CD14-positive monocyte (primary cell): Measurements from ENCODE around the gene AMTN. TPM values are rescaled to one million over a fixed set of nuclear protein-coding genes. Genes with fewer than 3 reads are reported as not detected.

Experiments
- DNase-seq, 3 donors: peaks; one replicate each; pipeline ENCODE4 v3.0.0-alpha.2; 2011 to 2022
- H2AFZ ChIP-seq: 2 replicates; pipeline ENCODE4 v1.6.0; 2012; ENCODE audit warnings: mild to moderate bottlenecking, low read depth, low read length, inconsistent platforms; ENCODE audit not compliant: insufficient read depth, poor library complexity, severe bottlenecking
- H3K27ac ChIP-seq, 2 donors: 1 replicate in 1 of 2; 2 replicates in 1 of 2; pipeline ENCODE4 v1.5.1; 2012 to 2013; ENCODE audit warnings: low read length in 2 of 2, control low read depth in 1 of 2, inconsistent platforms in 1 of 2, low read depth in 1 of 2, mild to moderate bottlenecking in 1 of 2
- H3K27me3 ChIP-seq, 2 donors: one replicate each; pipeline versions ENCODE4 v1.6.0 to v1.6.1; 2011 to 2013; ENCODE audit warnings: low read length in 2 of 2; ENCODE audit not compliant: control insufficient read depth in 2 of 2, insufficient read depth in 2 of 2
- H3K36me3 ChIP-seq, 2 donors: replicated peaks in 1 of 2; 1 replicate in 1 of 2; 2 replicates in 1 of 2; pipeline versions ENCODE4 v1.5.1 to v1.6.1; 2012 to 2013; ENCODE audit warnings: low read length in 2 of 2, control low read depth in 1 of 2, inconsistent platforms in 1 of 2, mild to moderate bottlenecking in 1 of 2; ENCODE audit not compliant: insufficient read depth in 2 of 2, control insufficient read depth in 1 of 2
- H3K4me1 ChIP-seq, 2 donors: 1 replicate in 1 of 2; 2 replicates in 1 of 2; pipeline versions ENCODE4 v1.5.1 to v1.6.1; 2012 to 2013; ENCODE audit warnings: low read length in 2 of 2, control low read depth in 1 of 2, inconsistent platforms in 1 of 2, mild to moderate bottlenecking in 1 of 2, moderate library complexity in 1 of 2; ENCODE audit not compliant: insufficient read depth in 2 of 2, control insufficient read depth in 1 of 2
- H3K4me2 ChIP-seq: replicated peaks from 2 replicates; pipeline ENCODE3; 2012; ENCODE audit warnings: low read length, moderate library complexity, mild to moderate bottlenecking; ENCODE audit not compliant: poor library complexity, severe bottlenecking; ENCODE audit errors: extremely low read depth
- H3K4me3 ChIP-seq, 3 experiments: fragments of 200-600 bp in 1 of 3; sonication (generic) in 1 of 3; replicated peaks in 1 of 3; 1 replicate in 2 of 3; 2 replicates in 1 of 3; pipeline ENCODE4 v1.5.1; 2011 to 2013; ENCODE audit warnings: low read length in 3 of 3, mild to moderate bottlenecking in 3 of 3, control low read depth in 2 of 3, low read depth in 2 of 3, inconsistent platforms in 1 of 3, moderate library complexity in 1 of 3
- H3K79me2 ChIP-seq: 2 replicates; pipeline ENCODE4 v1.6.0; 2012; ENCODE audit warnings: mild to moderate bottlenecking, control low read depth, inconsistent platforms, low read length, moderate library complexity; ENCODE audit not compliant: insufficient read depth
- H3K9ac ChIP-seq: 2 replicates; pipeline ENCODE4 v1.6.0; 2017; ENCODE audit warnings: low read length, mild to moderate bottlenecking; ENCODE audit not compliant: insufficient read depth, poor library complexity, severe bottlenecking
- H3K9me3 ChIP-seq, 2 donors: replicated peaks in 1 of 2; 1 replicate in 1 of 2; 2 replicates in 1 of 2; pipeline versions ENCODE4 v1.5.1 to v1.6.1; 2012 to 2013; ENCODE audit warnings: low read length in 2 of 2, control low read depth in 1 of 2; ENCODE audit not compliant: control insufficient read depth in 1 of 2, insufficient read depth in 1 of 2
- H4K20me1 ChIP-seq: 2 replicates; pipeline ENCODE4 v1.6.0; 2012; ENCODE audit warnings: mild to moderate bottlenecking, low read length, control low read depth, moderate library complexity; ENCODE audit not compliant: insufficient read depth
- H3K27ac Mint-ChIP-seq, 7 donors: one replicate each; pipeline ENCODE4 v1.8.0; 2020; ENCODE audit warnings: mild to moderate bottlenecking in 7 of 7, mixed read lengths in 7 of 7, moderate library complexity in 6 of 7, inconsistent platforms in 2 of 7
- H3K27me3 Mint-ChIP-seq, 3 donors: one replicate each; pipeline ENCODE4 v1.8.0; 2021 to 2022; ENCODE audit warnings: low read depth in 3 of 3, mild to moderate bottlenecking in 3 of 3, mixed read lengths in 3 of 3, moderate library complexity in 3 of 3, inconsistent platforms in 1 of 3
- H3K36me3 Mint-ChIP-seq, 2 donors: one replicate each; pipeline ENCODE4 v1.8.0; 2020; ENCODE audit warnings: mixed read lengths in 2 of 2, inconsistent platforms in 1 of 2, mild to moderate bottlenecking in 1 of 2
- H3K4me1 Mint-ChIP-seq: one replicate; pipeline ENCODE4 v1.8.0; 2020; ENCODE audit warnings: mild to moderate bottlenecking, mixed read lengths
- H3K4me3 Mint-ChIP-seq, 2 donors: one replicate each; pipeline ENCODE4 v1.8.0; 2020; ENCODE audit warnings: mild to moderate bottlenecking in 2 of 2, mixed read lengths in 2 of 2, moderate library complexity in 1 of 2
- H3K9me3 Mint-ChIP-seq, 7 donors: one replicate each; pipeline ENCODE4 v1.8.0; 2020 to 2022; ENCODE audit warnings: mixed read lengths in 7 of 7, mild to moderate bottlenecking in 6 of 7, moderate library complexity in 6 of 7, inconsistent platforms in 2 of 7
- WGBS: methylation state at CpG from one replicate; pipeline ENCODE4 v1.1.5; 2013; ENCODE audit warnings: missing lambda C conversion rate; ENCODE audit not compliant: insufficient coverage; 5-methylcytosine and 5-hydroxymethylcytosine counted together
- intact Hi-C, 2 donors: fragments of 100-400 bp; cut with micrococcal nuclease; formaldehyde crosslinking; loops; one replicate each; pipeline versions ENCODE4 v1.15.0 to v1.15.1; 2023
- polyA plus RNA-seq, 3 donors: library from polyadenylated mRNA; depleted of rRNA in 1 of 3; unstranded in 2 of 3; stranded (reverse) in 1 of 3; fragments of 300-500 nt in 2 of 3; fragments of >200 nt in 1 of 3; fragmentation: Illumina TruSeq in 2 of 3; gene quantifications; 1 replicate in 2 of 3; 2 replicates in 1 of 3; pipeline ENCODE4 v1.2.3, GENCODE V29; 2012 to 2021
- TF ChIP-seq, protein P1 (sequence below): fragments of 200-600 bp; IDR thresholded peaks from one replicate; pipeline ENCODE4 v1.8.0; 2022; ENCODE audit warnings: antibody characterized with exemption, mild to moderate bottlenecking

Gene AMTN
- polyA plus RNA-seq, 3 donors, result not detected

DNA sequence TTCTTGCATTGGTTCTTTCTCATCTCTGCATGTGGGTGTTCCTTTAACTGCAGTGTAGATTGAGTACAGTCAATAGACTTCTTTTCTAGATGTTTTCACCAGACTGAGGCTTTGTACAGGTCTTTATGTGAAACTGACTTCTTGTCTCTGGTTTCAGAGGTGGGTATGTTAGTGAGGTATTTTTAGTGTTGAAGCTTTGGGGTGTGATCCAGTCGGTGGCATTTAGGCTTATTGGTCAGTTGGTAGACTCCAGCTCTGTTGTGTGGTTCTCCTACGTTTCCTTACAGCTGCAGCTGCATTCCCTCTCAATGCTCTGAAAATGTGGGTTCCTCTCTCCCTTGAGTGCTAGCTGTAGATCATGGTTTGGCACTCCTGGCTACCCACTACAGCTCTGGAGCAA lies 52.4 kb downstream of the AMTN start:
- Mint-ChIP-seq H3K27ac (no peak overlapping the region), H3K4me1 (no peaks in the 10 kb centered on the region), H3K4me3 (no peak overlapping the region), H3K27me3 (no peaks in the 10 kb centered on the region), H3K36me3 (no peaks in the 10 kb centered on the region), H3K9me3 (peaks cover 6 to 23% (median 16%) of the 10 kb centered on the region in 7 donors)
- intact Hi-C loops, result no loop called here
- Histone ChIP-seq H3K4me3 (no peak overlapping the region), H3K36me3 (no peaks in the 10 kb centered on the region), H3K4me2 (no peak overlapping the region), H3K27ac (no peak overlapping the region), H3K27me3 (no peaks in the 10 kb centered on the region), H4K20me1 (no peaks in the 10 kb centered on the region), H3K9me3 (peaks cover 0 to 14% of the 10 kb centered on the region in 2 donors), H3K9ac (no peak overlapping the region), H3K79me2 (no peaks in the 10 kb centered on the region), H3K4me1 (no peaks in the 10 kb centered on the region), H2AFZ (no peak overlapping the region)
- no peak for DNase-seq
- no CpG with 5 or more reads among the region's 2 CpGs for WGBS
- TF ChIP-seq, protein P1, sequence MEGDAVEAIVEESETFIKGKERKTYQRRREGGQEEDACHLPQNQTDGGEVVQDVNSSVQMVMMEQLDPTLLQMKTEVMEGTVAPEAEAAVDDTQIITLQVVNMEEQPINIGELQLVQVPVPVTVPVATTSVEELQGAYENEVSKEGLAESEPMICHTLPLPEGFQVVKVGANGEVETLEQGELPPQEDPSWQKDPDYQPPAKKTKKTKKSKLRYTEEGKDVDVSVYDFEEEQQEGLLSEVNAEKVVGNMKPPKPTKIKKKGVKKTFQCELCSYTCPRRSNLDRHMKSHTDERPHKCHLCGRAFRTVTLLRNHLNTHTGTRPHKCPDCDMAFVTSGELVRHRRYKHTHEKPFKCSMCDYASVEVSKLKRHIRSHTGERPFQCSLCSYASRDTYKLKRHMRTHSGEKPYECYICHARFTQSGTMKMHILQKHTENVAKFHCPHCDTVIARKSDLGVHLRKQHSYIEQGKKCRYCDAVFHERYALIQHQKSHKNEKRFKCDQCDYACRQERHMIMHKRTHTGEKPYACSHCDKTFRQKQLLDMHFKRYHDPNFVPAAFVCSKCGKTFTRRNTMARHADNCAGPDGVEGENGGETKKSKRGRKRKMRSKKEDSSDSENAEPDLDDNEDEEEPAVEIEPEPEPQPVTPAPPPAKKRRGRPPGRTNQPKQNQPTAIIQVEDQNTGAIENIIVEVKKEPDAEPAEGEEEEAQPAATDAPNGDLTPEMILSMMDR, result no peak

- H3K4me3 Mint-ChIP-seq, result no peak overlapping the region
- Histone ChIP-seq H3K4me1 (no peaks in the 10 kb centered on the region), H2AFZ (no peak overlapping the region), H3K27ac (no peak overlapping the region), H3K4me3 (no peak overlapping the region), H3K79me2 (no peaks in the 10 kb centered on the region), H3K4me2 (no peak overlapping the region), H3K27me3 (no peaks in the 10 kb centered on the region), H3K36me3 (no peaks in the 10 kb centered on the region), H3K9me3 (peaks cover 0 to 14% of the 10 kb centered on the region in 2 donors), H4K20me1 (no peaks in the 10 kb centered on the region), H3K9ac (no peak overlapping the region)
- H3K27ac Mint-ChIP-seq, result no peak overlapping the region
- TF ChIP-seq, protein P1, result no peak
- H3K9me3 Mint-ChIP-seq, result peaks cover 6 to 26% (median 16%) of the 10 kb centered on the region in 7 donors
- no peaks in the 10 kb centered on the region for H3K27me3 Mint-ChIP-seq
- no peak for DNase-seq
- H3K4me1 Mint-ChIP-seq, result no peaks in the 10 kb centered on the region
- intact Hi-C loops, result no loop called here
- no peaks in the 10 kb centered on the region for H3K36me3 Mint-ChIP-seq
- WGBS, result 78% methylated on average over 2 of the region's 2 CpGs
These were observed 53.4 kb downstream of the AMTN start for GRCh38 chr4:70571772-70572171.
